GM19468 (cell line): ENCODE measurements around the gene EPN1.

Experiments
- ATAC-seq: cut with Tn5 transposase; IDR thresholded peaks from one replicate; pipeline ENCODE4 v1.9.1; 2021; ENCODE audit warnings: mild to moderate bottlenecking, moderate library complexity, moderate number of reproducible peaks; ENCODE audit not compliant: unreplicated experiment; ENCODE audit errors: extremely low read depth

The EPN1 gene

DNA sequence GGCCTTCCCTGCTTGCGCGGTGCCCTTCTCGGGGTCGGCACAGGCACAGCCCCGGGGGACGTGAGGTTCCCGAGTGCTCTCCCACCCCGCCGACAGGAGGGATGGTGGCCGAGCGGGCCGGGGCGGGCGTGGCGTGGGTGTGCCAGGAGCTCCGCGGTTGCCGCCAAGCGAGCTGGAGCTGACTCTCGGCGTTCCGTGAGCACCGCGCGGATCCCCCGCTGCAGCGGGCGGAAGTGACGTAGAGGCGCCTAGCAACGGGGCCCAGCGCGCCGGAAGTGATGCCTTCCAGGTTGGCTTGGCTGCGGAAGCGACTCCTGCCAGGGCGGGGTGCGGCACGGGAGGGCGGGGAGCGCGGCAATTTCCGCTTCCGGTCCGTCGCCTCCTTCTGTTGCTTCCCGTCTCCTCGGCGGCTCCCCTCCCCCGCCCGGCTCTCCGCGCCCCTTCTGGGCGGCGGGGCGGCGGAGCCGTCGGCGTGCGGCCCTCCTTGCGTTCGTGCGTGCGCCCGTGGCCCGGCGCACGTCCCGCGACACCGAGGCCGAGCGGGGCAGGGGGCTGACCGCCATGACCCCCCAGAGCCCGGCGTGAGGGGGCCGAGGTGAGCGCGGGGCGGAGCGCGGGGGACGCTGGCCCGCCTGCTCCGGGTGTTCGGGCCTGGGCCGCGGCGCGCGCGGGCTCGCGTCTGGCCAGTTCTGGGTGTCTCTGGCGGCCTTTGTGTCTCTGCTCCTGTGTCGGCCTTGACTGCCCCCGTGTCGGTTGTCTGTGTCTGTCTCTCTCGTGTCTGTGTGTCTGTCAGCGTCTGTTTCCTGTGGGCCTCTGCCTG is at the start of gene EPN1:
TSS of gene EPN1 (plus strand) at position 386 of the 820 bp plus-strand sequence. CDS start 3,402 bp downstream, outside the sequence.
- ATAC-seq: peak; percentile 31

DNA sequence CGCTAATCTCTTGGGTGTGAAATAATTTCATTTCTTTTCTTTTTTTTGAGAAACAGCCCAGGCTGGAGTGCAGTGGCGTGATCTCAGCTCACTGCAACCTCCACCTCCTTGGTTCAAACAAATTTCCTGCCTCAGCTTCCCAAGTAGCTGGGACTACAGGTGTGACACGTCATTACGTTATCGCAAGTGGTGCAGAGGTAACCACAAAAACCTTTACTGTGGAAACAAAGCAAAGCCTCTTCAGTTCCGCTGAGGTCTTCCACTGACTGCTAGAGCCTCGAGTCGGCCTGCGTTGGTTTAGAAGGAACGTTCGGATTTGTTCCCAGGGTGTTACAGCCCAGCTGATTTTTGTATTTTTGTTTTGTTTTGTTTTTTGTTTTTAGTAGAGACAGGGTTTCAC is 48.7 kb upstream of the EPN1 start:
- no peak for ATAC-seq

DNA sequence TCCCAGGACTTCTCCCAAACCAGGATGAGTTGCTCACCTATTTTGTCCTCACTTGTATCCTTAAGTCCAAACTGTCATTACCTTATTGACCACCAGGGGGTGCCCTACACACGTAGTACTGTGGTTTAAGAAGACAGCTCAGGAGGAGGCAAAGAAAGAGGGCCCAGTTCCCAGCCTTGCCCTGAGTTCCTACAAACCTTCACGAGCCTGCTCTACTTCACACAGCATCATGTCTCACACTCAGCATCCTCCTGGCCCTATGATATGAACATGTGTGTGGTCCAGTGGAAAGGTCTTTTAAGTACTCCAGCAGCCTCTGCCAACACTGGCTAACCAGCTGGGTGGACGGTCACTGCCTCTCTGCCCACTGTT is 42.6 kb upstream of the EPN1 start:
- ATAC-seq: no peak

DNA sequence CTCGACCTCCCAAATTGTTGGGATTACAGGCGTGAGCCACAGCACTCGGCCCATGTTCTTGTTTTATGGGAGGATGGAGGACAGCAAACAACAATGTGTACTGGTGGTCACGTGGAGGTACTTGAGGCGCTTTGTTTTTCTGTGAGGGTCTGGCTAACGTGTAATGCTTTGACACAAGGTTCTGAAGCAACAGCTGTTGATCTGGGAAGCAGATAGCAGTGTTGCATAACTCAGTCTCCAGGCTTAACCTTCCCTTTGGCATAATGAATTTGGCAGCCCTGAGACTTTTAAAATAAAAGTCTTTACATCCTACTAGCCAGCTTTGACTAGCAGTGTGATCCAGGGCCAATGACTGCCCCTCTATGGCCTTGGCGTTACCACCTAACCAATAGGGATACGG is 41.2 kb upstream of the EPN1 start:
- no peak for ATAC-seq

DNA sequence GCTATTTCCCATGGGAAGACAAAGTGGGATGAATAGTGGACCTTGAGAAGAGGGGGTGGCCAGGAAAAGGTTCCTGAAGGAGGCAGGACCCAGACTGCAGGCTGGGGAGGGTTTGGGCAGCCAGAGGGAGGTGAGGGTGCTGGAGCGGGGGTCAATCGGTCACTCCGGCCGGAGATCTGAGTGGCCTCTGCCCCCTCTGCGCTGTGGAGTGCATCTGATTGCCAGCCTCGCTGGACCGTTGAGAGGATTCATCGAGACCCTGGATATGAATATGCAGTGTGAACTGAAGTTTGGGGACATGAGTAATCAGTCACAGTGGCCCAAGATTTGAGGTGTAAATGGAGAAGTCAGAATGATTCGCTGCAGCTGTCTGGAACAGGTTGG is 39.7 kb upstream of the EPN1 start:
- no peak for ATAC-seq

DNA sequence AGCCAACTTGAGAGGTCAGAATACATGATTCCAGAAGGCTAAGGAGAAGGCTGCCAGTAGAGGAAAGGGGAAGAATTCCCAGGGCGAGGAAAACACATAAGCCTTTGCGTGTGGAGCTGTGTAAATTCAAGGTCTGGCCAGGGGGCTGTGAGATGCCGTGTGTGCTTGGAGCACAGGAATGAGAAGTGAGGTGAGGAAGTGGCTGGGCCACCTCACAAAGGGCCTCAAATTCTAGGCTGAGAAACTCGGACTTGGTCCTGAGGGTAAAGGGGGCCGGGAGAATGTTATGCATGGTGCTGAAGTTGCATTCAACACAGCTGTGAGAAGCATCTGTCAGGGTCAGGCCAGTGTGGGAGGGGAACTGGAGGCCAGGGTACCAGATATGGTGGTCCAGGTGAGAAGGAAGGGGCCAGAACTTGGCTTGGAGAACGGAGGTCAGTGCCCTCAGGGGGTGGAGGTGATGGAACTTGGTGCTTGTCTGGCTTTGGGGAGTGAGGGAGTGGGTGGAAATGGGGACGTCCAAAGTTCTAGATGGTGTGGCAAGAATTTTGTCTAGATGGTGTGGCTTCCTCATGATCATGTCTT is 39.1 kb upstream of the EPN1 start:
- no peak for ATAC-seq

DNA sequence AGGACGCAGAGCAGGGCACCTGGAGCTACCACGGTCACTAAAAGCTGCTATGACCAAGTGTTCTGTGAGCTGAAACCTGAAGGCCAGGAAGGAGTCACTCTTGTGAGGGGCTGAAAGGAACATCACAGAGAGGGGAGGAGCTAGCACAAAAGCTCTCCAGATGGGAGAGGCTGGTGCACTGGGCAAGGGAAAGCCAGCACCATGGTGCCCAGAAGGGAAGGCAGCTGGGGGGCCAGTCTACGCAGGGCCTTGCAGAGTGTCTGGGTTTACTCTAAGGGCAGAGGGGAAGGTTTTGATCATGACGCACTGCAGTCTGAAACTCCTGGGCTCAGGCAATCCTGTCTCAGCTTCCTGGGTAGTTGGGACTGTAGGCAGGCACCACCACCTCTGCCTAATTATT is 38.3 kb upstream of the EPN1 start:
- ATAC-seq: no peak

DNA sequence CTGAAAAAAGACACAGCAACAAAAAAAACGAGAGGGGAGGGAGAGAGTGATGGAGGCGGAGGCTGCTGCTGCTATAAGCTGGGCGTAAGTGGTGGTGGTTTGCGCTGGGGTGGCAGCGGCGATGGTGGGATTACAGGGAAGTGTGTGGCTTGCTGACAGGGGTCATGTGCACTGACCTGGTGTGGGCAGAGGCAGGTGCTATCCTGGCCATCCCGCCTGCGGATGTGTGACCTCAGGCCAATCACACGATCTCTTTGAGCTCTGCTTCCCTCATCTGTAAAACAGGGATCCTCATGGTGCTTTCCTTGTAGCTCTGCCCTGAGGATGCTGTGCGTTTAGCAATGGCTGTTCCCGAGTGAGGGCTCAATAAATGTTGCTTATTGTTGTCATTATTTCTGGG is 37.5 kb upstream of the EPN1 start:
- ATAC-seq: no peak

DNA sequence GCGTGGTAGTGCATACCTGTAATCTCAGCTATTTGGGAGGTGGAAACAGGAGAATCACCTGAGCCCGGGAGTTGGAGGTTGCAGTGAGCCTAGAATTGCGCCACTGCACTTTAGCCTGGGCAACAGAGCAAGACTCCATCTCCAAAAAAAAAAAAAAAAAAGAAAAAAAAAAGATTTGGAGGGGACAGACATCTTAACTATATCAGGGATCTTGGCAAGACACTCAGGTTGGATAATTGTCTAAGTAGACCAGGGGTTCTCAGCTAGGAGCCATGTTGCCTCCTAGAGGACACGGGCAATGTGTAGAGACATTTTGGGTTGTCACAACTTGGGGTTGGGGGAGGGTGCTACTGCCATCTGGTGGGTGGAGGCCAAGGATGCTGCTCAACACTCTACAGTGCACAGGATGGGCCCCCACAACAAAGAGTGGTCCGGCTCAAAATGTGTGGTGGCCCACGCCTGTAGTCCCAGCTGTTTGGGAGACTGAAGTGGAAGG is 36.1 kb upstream of the EPN1 start:
- ATAC-seq: no peak

DNA sequence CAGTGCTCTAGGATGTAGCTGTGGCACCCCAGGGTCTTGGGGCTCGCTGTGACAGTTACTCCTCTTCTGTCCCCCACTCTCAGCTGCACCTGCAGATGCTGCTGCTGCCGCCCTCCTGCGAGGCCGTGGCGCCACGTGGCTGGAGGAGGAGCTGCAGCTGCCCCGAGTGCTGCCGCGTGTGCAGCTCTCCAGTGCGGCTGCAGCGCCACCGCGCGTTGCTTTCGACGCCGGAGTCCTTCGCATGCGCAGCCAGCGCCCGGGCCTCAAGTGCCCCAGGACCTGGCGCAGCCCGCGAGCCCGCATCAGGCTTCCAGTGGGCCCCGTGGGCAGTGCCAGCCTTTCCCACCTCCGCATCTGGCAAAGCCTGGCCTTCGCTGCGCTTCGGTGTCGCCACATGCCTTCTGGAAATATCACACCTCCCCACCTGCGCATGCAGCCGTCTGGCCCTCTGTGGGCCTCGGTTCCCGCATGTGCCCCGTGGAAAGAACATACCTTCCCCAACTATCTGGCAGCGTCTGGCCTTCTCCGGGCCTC is 34.9 kb upstream of the EPN1 start:
- ATAC-seq: peak; percentile 19

DNA sequence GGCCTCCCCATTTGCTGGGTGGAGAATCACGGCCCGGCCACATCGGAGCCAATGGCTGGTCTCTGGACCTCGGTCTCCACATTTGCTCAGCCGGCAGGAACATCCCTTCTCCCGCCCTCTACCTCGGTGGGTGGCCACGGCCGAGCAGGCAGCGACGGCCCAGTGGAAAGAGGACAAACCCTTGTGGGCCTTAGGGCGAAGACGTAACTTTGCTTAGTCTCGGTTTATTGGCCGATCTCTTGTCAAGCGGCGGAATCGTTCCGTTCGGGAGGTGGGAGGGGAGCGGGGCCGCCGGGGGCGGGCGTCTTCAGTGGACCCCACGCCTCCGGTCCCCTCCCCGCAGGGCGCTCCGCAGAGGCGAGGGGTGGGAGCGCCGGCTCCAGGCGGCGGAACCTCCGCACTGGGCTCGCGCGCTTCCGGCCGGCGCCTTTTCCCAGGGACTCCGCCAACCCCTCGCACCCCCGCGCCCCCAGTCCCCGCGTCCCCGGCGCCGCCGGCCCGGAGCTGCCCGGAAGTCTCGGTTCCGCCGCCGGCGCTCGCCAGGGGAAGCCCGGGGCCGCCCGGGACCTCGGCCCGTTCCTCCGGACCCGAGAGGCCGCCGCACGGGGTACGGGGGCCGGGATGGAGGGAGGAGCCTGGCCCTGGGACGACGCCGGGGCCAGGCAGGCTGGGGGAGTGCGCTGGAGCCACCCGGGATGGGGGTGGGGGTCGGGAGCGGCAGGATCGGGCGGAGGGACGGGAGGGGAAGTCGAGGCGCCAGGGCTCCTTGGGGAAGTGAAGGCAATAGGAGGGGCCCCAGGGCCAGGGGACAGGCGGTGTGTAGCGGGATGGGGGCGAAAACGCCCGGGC is 34.2 kb upstream of the EPN1 start, which contains the start of gene ZNF580:
TSS of gene ZNF580 (plus strand) at position 426 of the 849 bp plus-strand sequence. CDS start 1,507 bp downstream, outside the sequence.
- ATAC-seq: no peak

DNA sequence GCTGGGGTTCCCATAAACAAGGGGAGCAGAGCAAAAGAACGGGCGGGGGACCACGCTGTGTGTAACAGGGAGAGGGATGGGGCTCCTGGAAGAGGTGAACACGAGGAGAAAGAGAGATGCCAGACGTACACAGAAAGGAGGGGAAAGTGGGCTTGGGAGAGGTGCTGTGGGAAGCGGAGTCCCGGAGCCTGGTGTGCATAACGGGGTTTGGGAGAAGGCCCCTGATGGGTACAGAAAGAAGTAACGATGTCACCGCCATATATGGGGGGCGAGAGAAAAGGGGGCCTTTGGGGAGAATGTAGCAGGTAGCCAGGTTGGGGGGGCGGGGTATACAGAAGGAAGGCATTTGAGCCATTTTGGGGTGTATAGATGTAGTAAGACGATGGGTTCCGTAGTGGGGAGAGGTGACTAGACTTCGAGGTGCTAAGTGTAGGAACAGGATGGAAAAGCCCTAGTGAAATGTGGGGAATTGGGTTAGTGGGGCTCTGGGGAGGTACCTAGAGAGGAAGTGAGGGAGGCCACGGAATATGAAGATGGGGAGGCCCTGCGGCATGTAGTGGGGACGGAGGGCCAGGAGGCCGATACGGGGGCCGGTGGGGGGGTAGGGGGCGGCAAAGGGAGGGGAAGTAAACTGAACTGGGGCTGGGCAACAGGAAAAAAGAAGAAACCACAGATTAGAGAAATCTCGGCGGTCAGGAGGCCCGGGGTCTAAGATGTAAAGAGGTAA is 33.4 kb upstream of the EPN1 start:
- ATAC-seq: no peak

DNA sequence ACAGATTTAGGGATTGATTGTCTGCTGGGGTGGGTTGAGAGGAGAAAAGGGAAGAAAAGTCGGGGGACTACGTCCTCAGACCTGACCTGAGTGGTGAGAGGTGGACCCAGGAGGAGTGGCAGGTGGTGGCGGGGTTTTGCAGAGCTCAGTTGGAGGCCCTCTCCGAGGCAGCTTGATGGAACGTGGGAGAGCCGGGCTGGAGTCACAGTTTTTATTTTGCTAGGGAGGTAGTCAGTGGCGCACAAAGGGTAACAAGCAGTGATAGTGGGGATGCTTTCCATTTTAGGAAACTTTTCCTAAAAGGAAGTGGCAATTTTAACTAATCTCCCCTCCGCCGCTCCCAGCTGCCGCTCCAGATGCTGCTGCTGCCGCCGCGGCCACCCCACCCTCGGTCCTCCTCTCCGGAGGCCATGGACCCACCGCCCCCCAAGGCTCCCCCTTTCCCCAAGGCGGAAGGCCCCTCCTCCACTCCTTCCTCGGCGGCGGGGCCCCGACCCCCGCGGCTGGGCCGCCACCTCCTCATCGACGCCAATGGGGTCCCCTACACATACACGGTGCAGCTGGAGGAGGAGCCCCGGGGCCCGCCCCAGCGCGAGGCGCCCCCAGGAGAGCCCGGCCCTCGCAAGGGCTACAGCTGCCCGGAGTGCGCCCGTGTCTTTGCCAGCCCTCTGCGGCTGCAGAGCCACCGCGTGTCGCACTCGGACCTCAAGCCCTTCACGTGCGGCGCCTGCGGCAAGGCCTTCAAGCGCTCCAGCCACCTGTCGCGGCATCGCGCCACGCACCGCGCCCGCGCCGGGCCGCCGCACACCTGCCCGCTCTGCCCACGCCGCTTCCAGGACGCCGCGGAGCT is 32.6 kb upstream of the EPN1 start:
- no peak for ATAC-seq

DNA sequence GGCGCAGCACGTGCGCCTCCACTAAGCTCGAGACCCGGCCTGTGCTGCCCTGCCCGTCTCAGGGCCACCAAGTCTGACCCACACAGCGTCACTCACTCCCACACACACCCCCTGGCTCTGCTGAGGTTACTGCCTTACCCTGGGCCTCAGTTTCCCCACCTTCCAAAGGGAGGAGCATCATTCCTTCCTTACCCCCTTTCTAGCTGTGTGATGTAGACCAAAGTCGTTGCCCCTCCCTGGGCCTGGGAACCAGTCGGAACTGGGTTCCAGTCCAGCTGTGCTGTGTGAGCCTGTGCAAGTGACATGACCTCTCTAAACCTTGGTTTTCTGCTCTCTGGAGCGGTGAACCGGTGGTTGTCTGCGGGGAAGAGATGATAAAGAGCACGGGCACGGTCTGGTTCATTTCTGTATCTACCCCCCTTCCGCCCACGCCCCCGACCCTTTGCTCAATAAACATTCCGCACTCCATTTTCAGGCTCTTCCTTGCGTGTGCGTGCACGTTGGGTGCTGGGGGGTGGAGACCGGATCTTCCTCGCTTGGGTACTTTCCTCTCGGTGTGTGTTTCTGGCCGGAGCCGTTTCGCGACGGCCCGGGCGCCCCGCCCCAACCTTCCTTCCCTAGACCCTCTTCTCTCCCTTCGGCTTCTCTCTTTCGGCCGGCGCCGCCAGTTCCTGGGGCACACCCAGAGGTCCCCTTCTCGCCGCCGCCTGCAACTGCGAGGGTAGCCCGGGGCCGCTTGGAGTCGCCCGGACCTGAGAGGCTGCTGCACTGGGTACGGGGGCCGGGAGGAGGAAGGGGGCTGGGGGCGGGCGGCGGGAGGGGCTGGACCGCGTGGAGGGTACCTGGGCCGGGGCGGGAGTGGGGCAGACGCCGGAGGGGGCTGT is 31.8 kb upstream of the EPN1 start, which contains the start of gene ZNF581:
TSS of gene ZNF581 (plus strand) at position 647 of the 884 bp plus-strand sequence. CDS start 923 bp downstream, outside the sequence.
- no peak for ATAC-seq

DNA sequence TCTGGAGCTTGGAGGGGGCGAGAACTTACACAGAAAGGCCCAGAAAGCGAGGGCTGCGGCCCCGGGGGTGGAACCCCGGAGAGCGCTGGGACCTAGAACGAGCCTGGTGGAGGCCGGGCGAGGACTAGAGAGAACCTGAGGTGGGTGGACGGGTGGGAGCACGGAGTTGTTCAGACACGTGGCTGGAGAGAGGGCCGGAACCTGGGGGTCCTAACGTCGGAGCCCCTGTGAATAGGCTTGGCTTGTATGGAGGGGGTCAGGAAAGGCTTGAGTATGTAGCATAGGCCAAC is 31.2 kb upstream of the EPN1 start:
- no peak for ATAC-seq

DNA sequence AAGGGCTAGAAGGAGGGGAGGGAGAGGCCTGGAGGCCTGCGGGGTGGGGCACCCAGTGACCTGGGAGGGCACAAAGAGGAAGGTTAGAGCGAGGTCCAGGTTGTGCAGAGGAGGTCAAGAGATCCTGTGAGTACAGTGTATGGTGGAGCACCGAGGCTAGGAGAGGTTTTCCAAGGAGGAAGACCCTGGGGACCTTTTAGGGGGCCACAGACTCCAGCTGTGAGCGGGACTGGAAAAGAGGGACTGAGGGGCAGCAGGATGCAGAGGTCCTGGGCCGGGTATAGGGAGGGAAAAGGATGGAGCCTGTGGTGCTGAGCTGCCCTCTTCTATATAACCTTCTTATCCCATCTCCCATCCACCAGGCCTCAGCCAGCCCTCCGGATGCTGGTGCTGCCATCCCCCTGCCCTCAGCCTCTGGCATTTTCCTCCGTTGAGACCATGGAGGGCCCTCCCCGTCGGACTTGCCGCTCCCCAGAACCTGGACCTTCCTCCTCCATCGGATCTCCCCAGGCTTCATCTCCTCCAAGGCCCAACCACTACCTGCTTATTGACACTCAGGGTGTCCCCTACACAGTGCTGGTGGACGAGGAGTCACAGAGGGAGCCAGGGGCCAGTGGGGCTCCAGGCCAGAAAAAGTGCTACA is 30.7 kb upstream of the EPN1 start:
- ATAC-seq: no peak

DNA sequence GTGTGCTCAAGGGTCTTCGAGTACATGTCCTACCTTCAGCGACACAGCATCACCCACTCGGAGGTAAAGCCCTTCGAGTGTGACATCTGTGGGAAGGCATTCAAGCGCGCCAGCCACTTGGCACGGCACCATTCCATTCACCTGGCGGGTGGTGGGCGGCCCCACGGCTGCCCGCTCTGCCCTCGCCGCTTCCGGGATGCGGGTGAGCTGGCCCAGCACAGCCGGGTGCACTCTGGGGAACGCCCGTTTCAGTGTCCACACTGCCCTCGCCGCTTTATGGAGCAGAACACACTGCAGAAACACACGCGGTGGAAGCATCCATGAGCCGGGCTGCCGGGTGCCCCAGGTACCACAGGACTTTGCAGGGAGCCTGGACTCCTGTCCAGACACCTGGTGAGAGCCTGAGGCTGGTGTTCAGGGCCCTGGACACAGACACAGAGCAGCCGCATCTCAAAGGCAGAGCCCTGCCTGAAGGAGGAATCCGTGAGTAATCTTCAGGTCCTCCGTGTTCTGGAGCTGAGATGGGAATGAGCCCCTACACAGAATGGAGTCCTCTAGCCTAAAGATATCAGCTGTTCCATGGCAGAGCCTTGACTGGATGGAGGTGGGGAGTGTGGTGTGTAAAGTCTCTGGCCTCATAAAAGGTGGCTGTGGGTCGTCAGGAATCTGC is 30.0 kb upstream of the EPN1 start:
- ATAC-seq: no peak
